Effector CD4-positive, alpha-beta T cell (primary cell): Measurements from ENCODE around the gene SLIT1.

ENCODE experiments used
- DNase-seq: peaks from one replicate; pipeline ENCODE4 v3.0.0-alpha.2; 2020

Gene SLIT1

GRCh38 chr10:97061423-97061822 lies 124.3 kb downstream of the SLIT1 start:
- no peak for DNase-seq

GRCh38 chr10:97060441-97061084 lies 125.2 kb downstream of the SLIT1 start:
- DNase-seq = no peak

GRCh38 chr10:97059872-97060205 lies 125.9 kb downstream of the SLIT1 start:
- DNase-seq = no peak

GRCh38 chr10:97059006-97059871 lies 126.5 kb downstream of the SLIT1 start:
- DNase-seq = no peak

GRCh38 chr10:97058521-97058920 lies 127.2 kb downstream of the SLIT1 start:
- no peak for DNase-seq

GRCh38 chr10:97057491-97058235 lies 128.1 kb downstream of the SLIT1 start:
- no peak for DNase-seq

GRCh38 chr10:97056003-97056630 lies 129.6 kb downstream of the SLIT1 start:
- DNase-seq = no peak

GRCh38 chr10:97053276-97053675 lies 132.5 kb downstream of the SLIT1 start:
- DNase-seq = no peak

- DNase-seq = no peak
Observed at GRCh38 chr10:97050956-97051496, 134.7 kb downstream of the SLIT1 start.

- no peak for DNase-seq
Observed at GRCh38 chr10:97050205-97050745, 135.5 kb downstream of the SLIT1 start.

- DNase-seq = no peak
Observed at GRCh38 chr10:97049670-97050069, 136.1 kb downstream of the SLIT1 start.

- no peak for DNase-seq
Observed at GRCh38 chr10:97048649-97049427, 136.9 kb downstream of the SLIT1 start.

GRCh38 chr10:97047788-97048187 lies 138.0 kb downstream of the SLIT1 start:
- no peak for DNase-seq

- DNase-seq = no peak
Observed at GRCh38 chr10:97047083-97047736, 138.5 kb downstream of the SLIT1 start.

- no peak for DNase-seq
Observed at GRCh38 chr10:97046456-97047082, 139.2 kb downstream of the SLIT1 start.

GRCh38 chr10:97043563-97043855 lies 142.2 kb downstream of the SLIT1 start:
- DNase-seq = no peak

GRCh38 chr10:97042716-97043562 lies 142.8 kb downstream of the SLIT1 start:
- DNase-seq = no peak

- no peak for DNase-seq
Observed at GRCh38 chr10:97042081-97042480, 143.7 kb downstream of the SLIT1 start.

- DNase-seq = no peak
Observed at GRCh38 chr10:97040706-97041105, 145.1 kb downstream of the SLIT1 start.

GRCh38 chr10:97040248-97040584 lies 145.5 kb downstream of the SLIT1 start:
- DNase-seq = no peak
